H1 (cell line): ENCODE measurements around the gene PNPLA4. TPM values are rescaled to one million over a fixed set of nuclear protein-coding genes. Genes with fewer than 3 reads are reported as not detected.

Source experiments
- CTCF ChIA-PET: fragments of 300-600 bp; sonication (Branson Sonifier 250); formaldehyde crosslinking; loops from one replicate; lab custom pipeline; 2021; ENCODE audit not compliant: partially characterized antibody; lab: Charles Lee
- POLR2A ChIA-PET: fragments of 300-600 bp; sonication (Branson Sonifier 250); formaldehyde crosslinking; loops from one replicate; lab custom pipeline; 2021; ENCODE audit warnings: inconsistent platforms; ENCODE audit not compliant: partially characterized antibody; lab: Charles Lee
- DNase-seq, 2 experiments: peaks; one replicate each; pipeline versions ENCODE4 v3.0.0 to v3.0.0-alpha.2; 2010 to 2022; ENCODE audit warnings: low spot score in 2 of 2, low read depth in 1 of 2, mixed read lengths in 1 of 2
- FAIRE-seq: peaks from 2 replicates; lab custom pipeline; 2011; peaks lifted over from hg19 to GRCh38; lab: Jason Lieb, UNC
- H2AFZ ChIP-seq: 2 replicates; pipeline ENCODE4 v1.8.1; 2012; ENCODE audit warnings: low read length, inconsistent platforms
- H2AK5ac ChIP-seq: 2 replicates; pipeline ENCODE4 v1.6.1; 2013; ENCODE audit warnings: low read depth, low read length
- H2BK120ac ChIP-seq: replicated peaks from 2 replicates; pipeline ENCODE3; 2013; ENCODE audit warnings: low read depth, low read length, inconsistent platforms
- H2BK12ac ChIP-seq: 2 replicates; pipeline ENCODE4 v1.6.1; 2013; ENCODE audit warnings: low read depth, low read length
- H2BK15ac ChIP-seq: 2 replicates; pipeline ENCODE4 v1.6.1; 2013; ENCODE audit warnings: low read length
- H2BK20ac ChIP-seq: 2 replicates; pipeline ENCODE4 v1.6.1; 2013; ENCODE audit warnings: low read length
- H2BK5ac ChIP-seq: 2 replicates; pipeline ENCODE4 v1.6.1; 2013; ENCODE audit warnings: low read depth, low read length
- H3K14ac ChIP-seq: 2 replicates; pipeline ENCODE4 v1.6.1; 2013; ENCODE audit warnings: inconsistent platforms; ENCODE audit not compliant: insufficient read length
- H3K18ac ChIP-seq: 2 replicates; pipeline ENCODE4 v1.6.1; 2013; ENCODE audit warnings: low read length; ENCODE audit errors: extremely low read depth
- H3K23ac ChIP-seq: 2 replicates; pipeline ENCODE4 v1.6.1; 2013; ENCODE audit warnings: inconsistent platforms; ENCODE audit not compliant: insufficient read length
- H3K23me2 ChIP-seq: 2 replicates; pipeline ENCODE4 v1.6.1; 2013; ENCODE audit warnings: low read depth, low read length
- H3K27ac ChIP-seq: 2 replicates; pipeline ENCODE4 v1.6.1; 2011; ENCODE audit warnings: low read depth, low read length, inconsistent platforms
- H3K27me3 ChIP-seq, 4 experiments: replicated peaks in 1 of 4; 1 replicate in 1 of 4; 2 replicates in 3 of 4; pipeline versions ENCODE4 v1.6.1 to v1.8.1; 2011 to 2013; ENCODE audit warnings: low read length in 3 of 4, mild to moderate bottlenecking in 3 of 4, inconsistent platforms in 2 of 4, mixed read lengths in 2 of 4, moderate library complexity in 1 of 4; ENCODE audit not compliant: control insufficient read depth in 3 of 4, insufficient read depth in 3 of 4; ENCODE audit errors: extremely low read depth in 1 of 4
- H3K36me3 ChIP-seq, 4 experiments: 2 replicates each; pipeline versions ENCODE4 v1.6.1 to v1.8.1; 2011 to 2013; ENCODE audit warnings: mild to moderate bottlenecking in 4 of 4, low read length in 3 of 4, moderate library complexity in 2 of 4, control low read depth in 1 of 4, inconsistent platforms in 1 of 4; ENCODE audit not compliant: insufficient read depth in 4 of 4, control insufficient read depth in 2 of 4
- H3K4ac ChIP-seq: replicated peaks from 2 replicates; pipeline ENCODE3; 2013; ENCODE audit warnings: low read length, low read depth, mixed read lengths, inconsistent platforms; ENCODE audit not compliant: insufficient read length
- H3K4me1 ChIP-seq, 4 experiments: replicated peaks in 1 of 4; 1 replicate in 1 of 4; 2 replicates in 3 of 4; pipeline versions ENCODE4 v1.6.1 to v1.8.1; 2011 to 2013; ENCODE audit warnings: low read length in 3 of 4, inconsistent platforms in 2 of 4, mixed read lengths in 1 of 4; ENCODE audit not compliant: insufficient read depth in 4 of 4, control insufficient read depth in 3 of 4
- H3K4me2 ChIP-seq, 2 experiments: 2 replicates each; pipeline versions ENCODE4 v1.6.1 to v1.8.1; 2011 to 2013; ENCODE audit warnings: low read depth in 2 of 2, low read length in 2 of 2, control low read depth in 1 of 2, inconsistent platforms in 1 of 2, mild to moderate bottlenecking in 1 of 2; ENCODE audit not compliant: insufficient read depth in 1 of 2
- H3K4me3 ChIP-seq, 4 experiments: fragments of 200-600, 300-600 bp in 1 of 4; sonication (generic), shearing (Covaris generic), sonication (Bioruptor Twin) in 1 of 4; 2 replicates each; pipeline versions ENCODE4 v1.5.1 to v1.8.1; 2011 to 2016; ENCODE audit warnings: low read length in 4 of 4, low read depth in 3 of 4, control low read depth in 2 of 4, inconsistent platforms in 2 of 4, mild to moderate bottlenecking in 2 of 4, mixed read lengths in 1 of 4, moderate library complexity in 1 of 4; ENCODE audit not compliant: insufficient read depth in 2 of 4; ENCODE audit errors: extremely low read depth in 1 of 4
- H3K56ac ChIP-seq: replicated peaks from 2 replicates; pipeline ENCODE3; 2013; ENCODE audit warnings: low read depth, mild to moderate bottlenecking, mixed read lengths, low read length, inconsistent platforms; ENCODE audit not compliant: insufficient read length
- H3K79me1 ChIP-seq: 2 replicates; pipeline ENCODE4 v1.6.1; 2013; ENCODE audit warnings: low read depth, low read length, control low read depth
- H3K79me2 ChIP-seq, 2 experiments: 2 replicates each; pipeline versions ENCODE4 v1.6.1 to v1.8.1; 2012 to 2013; ENCODE audit warnings: low read length in 2 of 2, mild to moderate bottlenecking in 2 of 2, inconsistent platforms in 1 of 2; ENCODE audit not compliant: insufficient read depth in 2 of 2, control insufficient read depth in 1 of 2
- H3K9ac ChIP-seq, 4 experiments: replicated peaks in 1 of 4; 1 replicate in 1 of 4; 2 replicates in 3 of 4; pipeline versions ENCODE4 v1.6.1 to v1.8.1; 2011 to 2013; ENCODE audit warnings: low read depth in 3 of 4, low read length in 3 of 4, control low read depth in 2 of 4, mild to moderate bottlenecking in 2 of 4, moderate library complexity in 2 of 4, inconsistent platforms in 1 of 4; ENCODE audit errors: extremely low read depth in 1 of 4
- H3K9me3 ChIP-seq, 2 experiments: 2 replicates each; pipeline versions ENCODE4 v1.6.1 to v1.8.1; 2012 to 2013; ENCODE audit warnings: mild to moderate bottlenecking in 2 of 2, moderate library complexity in 2 of 2, control low read depth in 1 of 2, inconsistent platforms in 1 of 2, low read depth in 1 of 2, low read length in 1 of 2, mixed read lengths in 1 of 2; ENCODE audit not compliant: insufficient read depth in 2 of 2
- H4K20me1 ChIP-seq, 2 experiments: replicated peaks in 1 of 2; 2 replicates each; pipeline versions ENCODE3 to v1.8.1; 2011 to 2013; ENCODE audit warnings: inconsistent platforms in 2 of 2, low read length in 2 of 2, mild to moderate bottlenecking in 1 of 2; ENCODE audit not compliant: insufficient read depth in 2 of 2, control insufficient read depth in 1 of 2
- H4K5ac ChIP-seq: 2 replicates; pipeline ENCODE4 v1.6.1; 2013; ENCODE audit warnings: low read length, low read depth, mixed read lengths, inconsistent platforms; ENCODE audit not compliant: insufficient read length
- H4K8ac ChIP-seq: 2 replicates; pipeline ENCODE4 v1.8.0; 2013; ENCODE audit warnings: mild to moderate bottlenecking, moderate library complexity, low read length, inconsistent platforms; ENCODE audit not compliant: insufficient read depth; ENCODE audit errors: extremely low read depth
- H4K91ac ChIP-seq: replicated peaks from 2 replicates; pipeline ENCODE3; 2013; ENCODE audit warnings: low read length, mixed read lengths, inconsistent platforms; ENCODE audit not compliant: insufficient read length
- KDM1A ChIP-seq: fragments of 200-600, 300-600 bp; sonication (generic); IDR thresholded peaks from 2 replicates; pipeline ENCODE4 v1.7.1; 2016; ENCODE audit warnings: mild to moderate bottlenecking, low read length, borderline replicate concordance
- NANOG ChIP-seq: IDR thresholded peaks from 2 replicates; pipeline ENCODE4 v1.6.1; 2011; ENCODE audit warnings: low read length, low read depth, mild to moderate bottlenecking, inconsistent platforms; ENCODE audit not compliant: insufficient read depth, poor library complexity, severe bottlenecking
- WGBS, 2 experiments: shearing (Covaris generic) in 1 of 2; methylation state at CpG; one replicate each; pipeline versions ENCODE4 v1.1.6 to v1.1.7; 2013 to 2015; ENCODE audit warnings: low lambda C conversion rate in 2 of 2, mixed read lengths in 2 of 2, inconsistent platforms in 1 of 2, low coverage in 1 of 2, missing lambda C conversion rate in 1 of 2; ENCODE audit not compliant: insufficient replicate concordance in 2 of 2, insufficient coverage in 1 of 2, insufficient read length in 1 of 2; ENCODE audit errors: extremely low coverage in 1 of 2, missing lambda C conversion rate in 1 of 2; 5-methylcytosine and 5-hydroxymethylcytosine counted together
- polyA plus RNA-seq, 7 experiments: library from polyadenylated mRNA; depleted of rRNA in 3 of 7; stranded (reverse) in 5 of 7; unstranded in 2 of 7; fragments of >200 nt in 5 of 7; fragments of 200-250 nt in 2 of 7; gene quantifications; 1 replicate in 5 of 7; 2 replicates in 1 of 7; 4 replicates in 1 of 7; pipeline versions ENCODE4 v1.2.1 to v1.2.3, GENCODE V29; 2011 to 2013; ENCODE audit warnings: missing spikeins in 2 of 7, mixed read lengths in 2 of 7
- total RNA-seq: library from RNA; stranded (reverse); fragmentation: NEBNext Ultra II Directional; extraction: Animal tissue kit (Norgen Biotek cat#: 25700); gene quantifications from 2 replicates; pipeline ENCODE4 v1.2.1, GENCODE V29; 2021

Gene PNPLA4
- total and polyA plus RNA-seq, 2 of the 8 experiments (the other 6 are each of a cell fraction or from before 2014, with no cell fraction given), result 14.3 to 18.2 TPM

- Histone ChIP-seq H3K27ac (no peak overlapping the region), H4K5ac (no peak overlapping the region)
These were observed 21.3 kb upstream of the PNPLA4 start for GRCh38 chrX:7948483-7948882.

More at GRCh38 chrX:7948483-7948882, 21.3 kb upstream of the PNPLA4 start:
- no peak overlapping the region for H3K14ac ChIP-seq
- CTCF ChIA-PET, result no interaction called here
- H3K36me3 ChIP-seq, result no peaks in the 10 kb centered on the region
- POLR2A ChIA-PET, result no interaction called here
- H2BK5ac ChIP-seq, result no peak overlapping the region
- no peak overlapping the region for H2BK20ac ChIP-seq
- H3K79me1 ChIP-seq, result no peaks in the 10 kb centered on the region
- H3K4me3 ChIP-seq, result no peak overlapping the region
- no peaks in the 10 kb centered on the region for H4K20me1 ChIP-seq
- TF ChIP-seq NANOG (no peak), KDM1A (no peak)
- H3K4ac ChIP-seq, result no peak overlapping the region
- H3K9me3 ChIP-seq, result no peaks in the 10 kb centered on the region
- H3K4me2 ChIP-seq, result no peak overlapping the region
- H2BK12ac ChIP-seq, result no peak overlapping the region
- FAIRE-seq, result no peak
- 91% methylated on average over 3 of the region's 3 CpGs; no CpG with 5 or more reads in 1 of the 2 experiments for WGBS, 2 experiments
- no peaks in the 10 kb centered on the region for H3K23me2 ChIP-seq
- H4K91ac ChIP-seq, result no peak overlapping the region
- no peak overlapping the region for H2AFZ ChIP-seq
- no peaks in the 10 kb centered on the region for H3K27me3 ChIP-seq
- no peak overlapping the region for H2AK5ac ChIP-seq
- H3K56ac ChIP-seq, result no peak overlapping the region
- no peaks in the 10 kb centered on the region for H3K79me2 ChIP-seq
- H3K23ac ChIP-seq, result no peak overlapping the region
- no peak for DNase-seq
- no peak overlapping the region for H4K8ac ChIP-seq
- H2BK15ac ChIP-seq, result no peak overlapping the region
- H3K18ac ChIP-seq, result no peak overlapping the region
- no peak overlapping the region for H2BK120ac ChIP-seq
- no peak overlapping the region for H3K9ac ChIP-seq
- H3K4me1 ChIP-seq, result peaks cover 0 to 3% (median under 1%) of the 10 kb centered on the region in 4 experiments; a peak in 1 of 7 replicates
